GM19239 (cell line): ENCODE results near the gene TANGO2.

Experiments used
- DNase-seq: peaks from one replicate; pipeline ENCODE4 v3.0.0; 2011; ENCODE audit warnings: low spot score; ENCODE audit not compliant: insufficient read length
- FAIRE-seq: peaks from 2 replicates; lab custom pipeline; 2011; peaks lifted over from hg19 to GRCh38; lab: Jason Lieb, UNC

TANGO2 gene

DNA sequence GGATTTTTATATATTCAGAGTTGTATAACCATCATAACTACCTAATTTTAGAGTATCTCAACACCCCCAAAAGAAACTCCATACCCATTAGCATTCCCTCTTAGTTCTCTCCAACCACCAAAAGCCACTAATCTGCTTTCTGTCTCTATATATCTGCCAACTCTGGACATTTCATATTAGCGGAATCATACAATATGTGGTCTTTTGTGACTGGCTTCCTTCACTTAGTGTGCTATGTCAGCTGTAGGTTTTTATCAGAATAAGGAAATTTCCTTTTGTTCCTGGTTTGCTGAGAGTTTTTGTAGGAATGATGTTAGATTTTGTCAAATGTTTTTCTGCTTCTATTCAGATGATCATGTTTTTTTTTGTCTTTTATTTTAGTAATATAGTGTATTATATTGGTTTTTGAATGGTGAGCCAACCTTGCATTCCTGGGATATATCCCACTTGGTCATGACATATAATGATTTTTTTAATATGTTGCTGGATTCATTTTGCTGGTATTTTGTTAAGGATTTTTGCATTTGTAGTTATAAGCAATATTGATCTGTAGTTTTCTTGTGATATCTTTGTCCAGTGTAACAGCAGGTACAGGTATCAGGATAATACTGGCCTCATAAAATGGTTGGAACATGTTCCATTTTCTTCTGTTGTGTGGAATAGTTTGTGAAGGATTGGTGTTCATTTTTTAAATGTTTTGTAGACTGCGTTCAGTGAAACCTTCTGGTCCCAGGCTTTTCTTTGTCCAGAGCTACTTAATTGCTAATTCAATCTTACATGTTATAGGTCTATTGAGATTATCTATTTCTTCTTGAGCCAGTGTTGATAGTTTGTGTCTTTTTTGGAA lies 75.9 kb downstream of the TANGO2 start:
- FAIRE-seq (no peak), DNase-seq (no peak)

DNA sequence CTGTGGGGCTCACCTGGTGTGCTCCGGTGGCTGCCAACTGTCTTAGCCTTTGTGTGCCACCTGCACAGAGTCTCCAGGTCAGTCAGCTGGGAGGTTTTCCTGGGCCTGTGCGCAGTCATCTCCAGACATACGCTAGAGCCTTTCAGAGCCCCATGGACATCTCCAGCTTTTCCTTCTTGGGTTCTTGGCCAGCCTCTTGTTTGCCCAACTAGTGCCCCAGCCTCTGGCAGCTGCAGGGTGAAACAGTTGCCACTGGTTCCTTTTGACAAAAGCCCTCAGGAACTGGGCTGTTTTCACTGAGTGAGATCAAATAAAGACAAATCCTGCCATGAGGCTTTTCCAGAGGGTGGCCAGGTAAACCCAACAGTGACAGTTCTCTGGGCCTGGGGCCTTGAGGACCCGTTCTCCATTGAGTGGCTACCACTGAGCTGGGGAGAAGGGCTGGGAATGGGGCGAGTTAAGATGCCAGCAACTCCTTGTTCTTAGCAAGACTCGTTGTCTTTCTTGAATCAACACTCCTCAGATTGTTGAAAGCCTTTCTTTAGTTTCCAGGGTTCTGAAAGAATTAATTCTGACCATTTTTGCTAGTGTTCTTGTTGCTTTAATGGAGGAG lies 78.3 kb downstream of the TANGO2 start:
- no peak for FAIRE-seq

DNA sequence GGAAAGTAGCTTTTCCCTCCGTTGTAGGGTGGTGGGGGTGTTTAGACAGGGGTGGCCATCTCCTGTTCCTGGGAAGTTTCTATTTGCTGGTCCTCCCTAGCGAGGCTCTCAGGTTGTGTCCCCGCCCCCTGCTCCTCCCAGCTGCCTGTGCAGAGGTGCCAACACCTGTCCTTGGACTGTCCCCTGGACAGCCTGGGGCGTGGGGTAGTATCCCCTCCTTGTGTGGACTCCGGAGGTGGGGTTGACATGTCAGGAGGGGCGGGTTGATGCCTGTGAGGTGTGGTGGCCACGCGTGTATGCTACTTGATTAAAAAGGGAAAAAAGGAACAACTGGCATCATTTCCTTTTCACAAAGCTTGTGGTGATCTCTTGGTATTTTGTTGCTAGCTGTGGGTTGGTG lies 80.7 kb downstream of the TANGO2 start:
- FAIRE-seq (no peak), DNase-seq (no peak)

More for the DNA sequence above, 78.3 kb downstream of the TANGO2 start:
- no peak for DNase-seq

DNA sequence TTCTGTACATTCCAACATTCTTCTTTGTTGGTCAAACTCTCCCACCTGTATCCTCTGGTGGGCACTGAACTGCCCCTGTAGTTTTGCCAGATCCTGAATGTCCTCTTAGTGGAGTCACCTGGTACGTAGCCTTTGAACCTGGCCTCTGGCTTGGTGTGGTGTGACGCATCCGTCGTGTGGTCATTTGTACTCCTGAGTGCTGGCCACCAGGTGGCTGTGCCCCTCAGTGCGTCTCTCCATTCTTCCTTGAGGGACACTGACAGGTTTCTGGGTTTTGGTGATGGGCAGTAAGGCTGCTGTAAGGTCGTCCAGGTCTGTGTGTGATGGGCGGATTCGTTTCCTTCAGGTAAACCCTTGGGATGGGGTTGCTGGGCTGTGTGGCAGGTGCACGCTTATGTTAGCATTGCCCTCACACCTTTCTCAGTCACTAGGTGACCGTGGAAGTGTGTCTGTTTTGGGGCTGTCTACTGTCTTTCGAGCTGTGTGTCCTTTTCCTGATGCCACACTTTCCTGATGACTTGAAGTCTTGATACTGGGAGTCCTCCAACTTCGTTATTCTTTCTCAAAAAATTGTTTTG lies 81.4 kb downstream of the TANGO2 start:
- no peak for FAIRE-seq
- no peak for DNase-seq

DNA sequence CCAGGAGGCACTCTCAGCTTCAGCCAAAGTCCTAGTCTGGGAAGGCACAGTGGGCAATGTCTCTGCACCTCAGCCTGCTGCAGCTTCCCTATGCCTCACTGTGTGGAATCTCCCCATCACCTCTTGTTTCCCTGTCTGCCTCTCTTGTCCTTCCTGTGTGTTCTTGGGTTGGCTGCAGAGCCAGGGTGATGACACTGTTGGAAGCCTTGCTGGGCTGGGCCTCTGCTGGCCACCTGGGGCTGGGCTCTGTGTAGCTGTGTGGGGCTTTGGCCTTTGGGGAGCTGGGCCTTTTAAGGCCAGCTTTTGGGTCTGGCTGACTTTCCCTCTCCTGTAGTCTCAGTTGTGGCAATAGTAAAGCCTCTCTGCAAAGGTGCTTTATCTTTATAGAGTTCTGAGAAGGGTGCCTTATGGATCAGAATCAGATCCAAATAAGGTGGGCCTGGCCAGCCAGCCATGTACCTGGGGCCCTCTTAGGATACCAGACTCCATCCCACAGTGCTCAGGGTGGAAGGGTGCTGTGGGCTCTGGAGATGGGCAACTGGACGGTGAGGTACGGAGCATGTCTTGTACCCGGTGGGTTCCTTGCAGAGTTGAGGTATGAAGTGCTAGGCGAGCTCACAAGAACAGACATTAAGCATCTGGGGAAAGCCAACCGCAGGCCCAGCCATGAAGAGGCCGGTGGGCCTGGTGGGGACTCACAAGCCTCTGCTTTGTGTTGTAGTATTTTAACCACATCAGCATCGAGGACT lies 84.7 kb downstream of the TANGO2 start:
- no peak for DNase-seq
- no peak for FAIRE-seq

DNA sequence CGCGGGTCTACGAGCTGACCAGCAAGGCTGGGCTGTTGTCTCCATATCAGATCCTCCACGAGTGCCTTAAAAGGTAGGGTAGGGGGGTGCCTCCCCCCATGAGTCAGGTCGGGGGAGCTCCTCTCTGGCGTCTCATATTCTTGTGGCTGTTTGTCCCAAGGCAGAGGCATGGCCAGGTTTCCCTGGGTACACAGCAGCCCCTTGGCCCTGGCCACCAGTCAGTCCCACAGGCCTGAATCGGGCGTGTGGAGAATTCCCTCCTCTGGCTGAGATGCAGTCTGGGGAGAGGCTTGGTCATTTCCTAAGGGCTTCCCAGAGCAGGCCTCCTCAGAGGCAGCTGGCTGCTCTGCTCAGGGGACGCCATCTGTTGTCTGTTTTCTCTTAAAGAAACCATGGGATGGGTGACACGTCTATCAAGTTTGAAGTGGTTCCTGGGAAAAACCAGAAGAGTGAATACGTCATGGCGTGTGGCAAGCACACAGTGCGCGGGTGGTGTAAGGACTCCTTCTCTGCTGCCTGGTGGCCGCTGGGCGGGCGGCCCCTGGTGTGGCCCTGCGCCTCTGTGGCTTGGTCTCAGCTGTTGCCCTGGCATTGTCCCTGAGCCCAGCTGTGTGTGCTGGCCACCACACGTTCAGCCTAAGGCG lies 85.4 kb downstream of the TANGO2 start:
- DNase-seq = no peak
- no peak for FAIRE-seq

DNA sequence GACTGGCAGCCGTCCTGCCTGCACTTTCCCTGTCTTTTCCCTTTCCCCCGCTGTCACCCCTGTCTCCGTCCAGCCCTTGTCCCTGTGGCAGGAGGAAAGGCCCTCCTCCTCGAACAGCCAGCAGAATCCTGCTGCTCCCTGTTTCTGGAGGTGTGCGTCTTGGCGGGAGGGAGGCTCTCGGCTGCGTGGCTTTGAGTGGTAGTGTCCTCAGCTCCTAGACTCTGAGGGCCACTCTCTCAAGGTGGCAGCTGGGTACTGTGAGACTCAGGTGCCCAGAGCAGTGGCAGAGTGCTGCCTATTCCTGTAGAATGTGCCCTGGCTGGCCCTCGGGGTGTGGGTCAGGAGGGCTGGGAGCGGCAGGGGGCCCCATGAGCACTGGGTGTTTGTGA lies 85.9 kb downstream of the TANGO2 start:
- DNase-seq = no peak
- FAIRE-seq = no peak

DNA sequence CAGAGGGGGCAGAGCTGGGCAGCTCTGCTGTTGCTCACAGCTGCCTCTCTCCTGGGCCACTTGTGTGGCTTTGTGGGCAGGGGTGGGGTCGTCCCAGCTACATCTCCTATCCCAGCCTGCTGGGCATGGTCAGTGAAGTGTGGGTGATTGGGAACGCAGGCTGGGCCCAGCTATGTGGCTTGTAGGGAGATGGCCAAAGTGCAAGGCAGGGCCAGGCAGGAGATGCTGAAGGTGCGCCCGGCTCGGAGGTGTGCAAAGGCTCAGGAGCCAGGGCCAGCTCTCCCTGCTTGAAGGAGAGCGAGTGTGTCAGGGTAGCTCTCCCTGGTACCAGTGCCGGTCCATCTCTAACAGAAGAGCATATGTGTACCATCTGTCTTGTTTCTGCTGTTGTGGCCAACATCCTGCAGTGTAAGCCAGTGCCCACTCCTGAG lies 86.6 kb downstream of the TANGO2 start:
- no peak for FAIRE-seq

DNA sequence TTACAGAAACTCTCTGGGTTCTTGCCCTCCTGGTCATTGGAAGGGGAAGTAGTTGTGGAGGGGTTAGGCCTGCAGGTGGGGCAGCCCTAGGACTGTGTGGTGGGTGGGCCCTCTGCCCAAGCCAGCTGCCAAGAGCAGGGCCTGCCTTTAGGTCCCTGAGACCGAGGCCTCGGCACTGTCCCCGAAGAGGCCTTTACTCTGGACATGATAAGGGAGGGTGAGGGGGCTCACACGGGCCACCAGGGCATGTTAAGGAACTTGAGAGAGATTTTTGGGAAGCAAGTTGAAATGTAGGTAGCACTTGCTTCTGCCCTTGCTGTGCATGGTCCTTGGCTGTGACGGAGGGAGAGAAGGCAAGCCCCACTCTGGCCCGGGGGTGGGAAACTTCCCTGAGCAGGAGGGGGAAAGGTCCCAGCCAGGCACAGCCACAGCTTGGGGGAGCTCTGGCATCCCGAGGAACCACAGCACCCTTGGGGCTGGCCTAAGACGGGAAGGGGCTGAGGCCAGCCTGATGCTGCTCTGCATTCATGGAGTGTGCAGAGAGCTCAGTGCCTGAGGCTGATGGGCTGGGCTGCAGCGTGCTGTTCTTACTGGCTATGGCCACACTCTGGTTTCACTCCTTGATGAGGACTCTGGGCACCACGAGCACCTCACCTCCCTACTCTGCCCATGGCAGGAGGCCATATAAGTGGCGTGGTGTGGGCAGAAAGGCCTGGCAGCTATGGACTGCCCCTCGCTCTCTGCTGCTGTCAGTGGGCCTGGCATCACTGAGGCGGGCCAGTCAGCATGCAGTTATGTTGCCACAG lies 87.2 kb downstream of the TANGO2 start:
- DNase-seq = no peak
- FAIRE-seq = no peak

More for the DNA sequence above, 86.6 kb downstream of the TANGO2 start:
- no peak for DNase-seq

DNA sequence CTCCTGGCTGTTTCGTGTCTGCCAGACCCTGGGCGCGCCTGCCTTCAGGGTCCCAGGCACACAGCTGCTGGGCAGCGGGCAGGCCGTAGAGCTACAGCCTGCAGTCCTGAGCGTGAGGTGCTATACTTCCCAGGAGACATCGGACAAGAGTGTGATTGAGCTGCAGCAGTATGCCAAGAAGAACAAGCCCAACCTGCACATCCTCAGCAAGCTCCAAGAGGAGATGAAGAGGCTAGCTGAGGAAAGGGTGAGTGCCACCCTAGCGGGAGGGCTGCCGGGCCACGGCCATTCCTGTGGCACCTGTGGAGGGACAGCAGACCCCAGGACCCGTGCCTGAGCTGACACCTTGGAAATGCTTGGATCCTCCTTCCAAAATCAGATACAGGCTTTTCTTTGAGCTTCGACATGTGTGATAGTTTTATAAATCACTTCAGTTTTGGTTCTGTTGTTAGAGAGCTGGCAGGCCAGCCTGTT lies 87.9 kb downstream of the TANGO2 start:
- FAIRE-seq (no peak), DNase-seq (no peak)

DNA sequence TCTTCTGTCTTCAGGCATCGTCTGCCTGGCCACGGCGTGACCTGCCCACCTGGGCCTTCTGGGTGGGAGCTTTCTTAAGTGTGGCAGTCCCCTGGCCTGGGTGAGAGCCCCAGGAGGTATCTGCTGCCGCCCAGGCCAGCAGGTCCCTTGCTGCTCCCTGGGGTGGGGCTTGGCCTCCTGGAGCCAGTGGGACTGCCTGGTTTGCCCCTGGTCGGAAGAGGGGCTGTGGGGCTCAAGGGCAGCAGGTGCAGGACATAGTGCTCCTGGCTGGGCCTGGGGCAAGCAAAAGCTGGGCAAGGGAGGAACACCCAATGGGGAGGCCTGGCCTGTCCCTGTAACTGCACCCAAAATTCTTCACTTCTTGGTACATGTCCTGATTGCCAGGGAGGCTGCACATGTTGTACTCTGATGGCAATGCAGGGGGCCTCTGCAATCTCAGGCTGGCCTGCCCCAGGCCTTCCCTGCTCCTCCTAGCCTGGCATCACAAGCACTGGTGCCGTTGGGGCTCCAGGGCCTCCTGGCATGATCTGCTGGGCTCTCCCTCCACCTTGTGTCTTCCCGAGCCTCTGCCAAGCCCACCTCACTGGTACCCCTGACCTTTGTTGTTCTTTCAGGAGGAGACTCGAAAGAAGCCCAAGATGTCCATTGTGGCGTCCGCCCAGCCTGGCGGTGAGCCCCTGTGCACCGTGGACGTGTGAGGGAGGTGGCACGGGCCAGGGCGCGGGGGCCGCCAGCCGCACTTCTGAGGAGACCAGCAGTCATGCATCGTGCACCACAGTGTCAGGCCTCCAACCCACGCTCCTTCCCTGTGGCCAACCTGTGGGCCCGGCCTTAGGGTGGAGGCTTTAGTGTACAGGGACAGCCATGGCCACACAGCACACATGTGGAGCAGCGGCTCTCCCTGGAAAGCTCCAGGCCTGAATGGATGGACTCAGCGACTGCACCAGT lies 88.8 kb downstream of the TANGO2 start:
- DNase-seq (no peak), FAIRE-seq (no peak)

DNA sequence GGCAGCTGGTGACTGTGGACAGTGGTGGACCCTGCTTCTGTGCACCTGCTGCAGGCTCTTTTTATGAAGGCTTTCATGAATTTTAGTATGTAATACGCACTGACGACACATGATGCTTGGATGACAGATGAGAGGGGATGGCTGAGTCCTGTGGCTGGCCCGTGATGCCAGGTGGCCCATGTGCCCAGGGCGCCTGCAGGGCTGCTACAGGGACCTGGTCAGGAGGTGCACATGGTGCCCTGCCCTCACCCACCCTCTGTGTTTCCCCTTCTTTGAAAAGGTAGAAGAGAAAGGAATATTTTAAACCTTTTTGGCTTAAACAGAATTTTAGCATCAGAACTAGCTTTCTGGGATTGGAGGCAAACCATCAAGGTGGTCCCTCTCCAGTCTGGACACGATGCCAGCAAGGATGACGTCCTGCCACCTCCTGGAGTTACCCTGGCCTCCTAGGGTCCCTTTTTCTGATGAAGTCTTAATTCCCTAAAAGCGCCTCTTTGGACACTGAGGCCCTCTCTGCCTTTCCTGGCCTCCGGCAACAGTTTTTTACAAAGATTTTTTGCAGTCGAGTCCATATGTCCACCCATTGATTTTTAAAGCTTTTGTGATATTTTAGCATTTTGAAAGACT lies 89.6 kb downstream of the TANGO2 start:
- no peak for FAIRE-seq
- no peak for DNase-seq

DNA sequence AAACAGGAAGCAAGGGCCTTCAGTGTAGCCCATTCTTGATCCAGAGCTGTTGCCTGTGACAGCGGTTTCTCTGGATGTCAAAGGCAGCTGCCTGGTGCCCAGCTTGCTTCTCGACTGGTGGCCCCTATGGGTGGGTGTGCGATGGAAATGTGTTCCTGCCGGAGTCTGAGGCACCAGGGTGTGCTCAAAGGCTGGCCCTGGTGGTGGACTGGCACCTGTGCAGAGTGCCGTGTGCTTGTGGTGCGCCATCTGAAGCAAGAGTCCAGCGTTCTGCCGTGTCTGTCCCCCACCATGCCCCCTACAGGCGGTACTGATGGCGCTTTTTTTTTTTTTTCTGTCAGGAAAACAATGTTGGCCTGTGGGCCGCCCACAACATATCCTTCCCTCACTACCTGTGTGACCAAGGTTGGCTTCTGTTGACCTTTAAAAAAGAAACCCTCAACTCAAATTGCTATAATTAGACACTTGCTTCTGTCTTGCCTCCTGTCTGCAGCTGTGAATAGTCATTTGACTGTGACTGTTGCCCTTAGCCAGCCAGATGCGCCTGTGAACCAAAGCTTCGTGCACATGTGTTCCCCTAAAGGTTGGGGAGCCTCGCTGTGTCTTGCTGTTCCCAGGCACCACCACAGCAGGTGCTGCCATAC lies 90.3 kb downstream of the TANGO2 start:
- no peak for DNase-seq
- no peak for FAIRE-seq

DNA sequence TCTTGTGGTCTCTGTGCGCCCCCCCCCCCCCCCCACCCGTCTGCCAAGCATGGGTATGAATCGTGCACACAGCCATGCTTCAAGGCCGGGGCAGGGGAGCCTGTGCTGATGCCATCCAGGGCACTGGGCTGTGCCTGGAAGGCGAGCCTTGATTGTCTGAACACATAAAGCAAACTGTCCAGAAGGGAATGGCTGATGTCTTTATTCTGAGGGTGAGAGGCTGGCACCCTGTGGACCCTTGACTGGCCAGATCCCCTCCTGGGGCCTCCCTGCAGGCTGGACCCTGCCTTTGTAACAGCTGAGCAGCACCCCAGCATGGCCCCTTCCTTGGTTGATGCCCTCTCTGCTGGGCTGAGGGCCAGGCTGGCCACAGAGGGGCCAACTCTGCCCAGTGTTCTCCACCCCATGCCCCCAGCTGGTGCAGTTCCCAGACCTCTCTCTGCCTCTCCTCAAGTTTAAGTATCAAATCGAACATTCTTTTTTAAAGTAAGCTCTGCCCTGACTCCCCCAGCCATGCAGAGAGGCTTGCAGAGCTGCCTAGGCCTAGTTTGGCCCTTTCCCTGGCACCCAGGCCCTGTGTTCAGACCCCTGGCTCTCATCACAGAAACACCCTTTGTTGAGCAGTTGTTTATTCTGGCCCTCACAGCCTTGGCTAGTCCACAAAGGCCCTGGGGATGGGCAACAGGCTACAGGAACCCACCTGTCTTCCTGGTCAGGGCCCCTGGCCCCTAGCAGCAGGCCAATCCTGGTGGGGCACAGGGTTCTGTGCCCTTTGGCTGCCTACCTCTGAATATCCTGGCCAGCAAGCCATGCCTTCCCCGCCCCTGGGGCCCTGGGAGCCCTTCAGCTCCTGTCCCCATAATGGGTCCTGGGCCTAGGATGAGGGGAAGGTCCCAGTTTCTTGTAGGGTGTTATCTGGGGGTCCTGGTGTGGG lies 91.0 kb downstream of the TANGO2 start:
- DNase-seq (no peak), FAIRE-seq (no peak)

DNA sequence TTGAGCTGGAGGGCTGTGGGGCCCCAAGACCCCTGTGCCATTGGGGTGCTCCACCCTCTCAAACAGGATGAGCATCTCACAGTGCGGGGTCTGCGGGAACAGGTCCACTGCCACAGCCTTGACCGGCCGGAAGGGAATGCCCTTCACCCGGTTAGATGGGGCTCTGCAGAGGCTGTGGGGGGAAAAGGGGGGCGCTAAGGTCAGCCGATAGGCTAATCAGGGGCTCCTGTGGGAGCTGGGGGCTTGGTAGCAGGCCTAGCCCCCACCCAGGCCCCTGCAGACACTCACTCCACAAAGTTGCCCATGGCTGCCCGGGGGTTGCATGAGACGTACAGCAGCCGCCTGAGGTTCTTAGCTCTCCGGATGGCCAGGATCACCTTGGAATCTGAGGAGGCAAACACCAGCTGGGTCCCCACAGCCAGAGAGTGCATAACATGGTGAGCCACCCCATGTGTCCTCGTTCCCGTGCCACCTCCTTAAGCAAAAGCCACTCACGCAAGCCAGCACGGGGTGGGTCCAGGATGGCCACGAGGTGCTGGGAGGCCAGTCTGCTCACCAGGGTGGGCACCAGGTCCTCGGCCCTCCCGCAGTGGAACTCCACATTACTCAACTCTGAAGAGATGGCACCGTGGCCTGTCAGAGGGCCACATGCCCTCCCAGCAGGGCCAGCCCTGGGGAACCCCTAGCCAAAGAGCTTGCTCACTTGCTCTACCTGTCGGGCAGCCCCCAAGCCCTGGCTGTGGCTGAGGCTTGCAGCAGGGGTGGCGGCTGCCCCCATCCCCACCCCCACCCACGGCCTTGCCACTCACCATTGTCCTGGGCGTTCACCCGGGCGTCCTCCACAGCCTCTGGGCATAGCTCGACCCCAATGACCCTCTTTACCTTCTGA lies 92.0 kb downstream of the TANGO2 start:
- no peak for FAIRE-seq

More for the DNA sequence above, 92.0 kb downstream of the TANGO2 start:
- no peak for DNase-seq
